OCI-LY1 (cell line): ENCODE measurements around the gene PRTG.
"Not testable (repeated sequence)": the region's sequence is repeated elsewhere in the genome, so short reads cannot be mapped to it uniquely, and the experiment has no call there.

ENCODE experiments used
- H2AFZ ChIP-seq: fragments of 200-600 bp; sonication (generic), shearing (Covaris generic); 2 replicates; pipeline ENCODE4 v1.6.0; 2014; ENCODE audit warnings: antibody characterized with exemption, mild to moderate bottlenecking, low read length
- H3F3A ChIP-seq: fragments of 200-600 bp; sonication (generic), shearing (Covaris generic); 2 replicates; pipeline ENCODE4 v1.6.0; 2014; ENCODE audit warnings: mild to moderate bottlenecking, antibody characterized with exemption, low read length, moderate library complexity; ENCODE audit not compliant: insufficient read depth
- H3K27ac ChIP-seq: fragments of 200-600 bp; sonication (generic); 2 replicates; pipeline ENCODE4 v1.5.1; 2014; ENCODE audit warnings: low read length, mixed run types, mild to moderate bottlenecking, low read depth; ENCODE audit not compliant: poor library complexity, severe bottlenecking
- H3K27me3 ChIP-seq: fragments of 200-600 bp; sonication (generic); 2 replicates; pipeline ENCODE4 v1.6.0; 2014; ENCODE audit warnings: antibody characterized with exemption, mild to moderate bottlenecking, low read length, moderate library complexity; ENCODE audit not compliant: insufficient read depth
- H3K36me3 ChIP-seq: fragments of 200-600 bp; sonication (generic); 2 replicates; pipeline ENCODE4 v1.6.1; 2014; ENCODE audit warnings: mild to moderate bottlenecking, antibody characterized with exemption, low read length, moderate library complexity, mixed read lengths; ENCODE audit not compliant: insufficient read depth
- H3K4me1 ChIP-seq: fragments of 200-600 bp; sonication (generic); 2 replicates; pipeline ENCODE4 v1.5.1; 2014; ENCODE audit warnings: mild to moderate bottlenecking, low read length, moderate library complexity; ENCODE audit not compliant: insufficient read depth, severe bottlenecking
- H3K4me2 ChIP-seq: fragments of 200-600 bp; sonication (generic), shearing (Covaris generic); 2 replicates; pipeline ENCODE4 v1.6.1; 2014; ENCODE audit warnings: low read length
- H3K4me3 ChIP-seq: fragments of 200-600 bp; sonication (generic); 2 replicates; pipeline ENCODE4 v1.5.1; 2014; ENCODE audit warnings: low read length, low read depth, mild to moderate bottlenecking, mixed read lengths; ENCODE audit not compliant: poor library complexity, severe bottlenecking
- H3K79me2 ChIP-seq: fragments of 200-600 bp; shearing (Covaris generic); 2 replicates; pipeline ENCODE4 v1.6.1; 2016; ENCODE audit warnings: mixed run types, low read length, mixed read lengths; ENCODE audit not compliant: insufficient read depth
- H3K9ac ChIP-seq: fragments of 200-600 bp; sonication (generic), shearing (Covaris generic); 2 replicates; pipeline ENCODE4 v1.6.1; 2014; ENCODE audit warnings: mild to moderate bottlenecking, low read length, mixed read lengths
- H3K9me2 ChIP-seq: fragments of 200-600 bp; sonication (generic), shearing (Covaris generic); 2 replicates; pipeline ENCODE4 v1.6.1; 2014; ENCODE audit warnings: low read depth, mild to moderate bottlenecking, low read length, mixed read lengths
- H3K9me3 ChIP-seq: fragments of 200-600 bp; shearing (Covaris generic); 2 replicates; pipeline ENCODE4 v1.6.1; 2014; ENCODE audit warnings: low read length, mixed read lengths
- H4K20me1 ChIP-seq: fragments of 200-600 bp; sonication (generic), shearing (Covaris generic); 2 replicates; pipeline ENCODE4 v1.6.0; 2016; ENCODE audit warnings: mild to moderate bottlenecking, low read length; ENCODE audit not compliant: insufficient read depth
- CTCF ChIP-seq: fragments of 200-600 bp; sonication (generic), shearing (Covaris generic); IDR thresholded peaks from 2 replicates; pipeline ENCODE4 v1.5.1; 2017; ENCODE audit warnings: mild to moderate bottlenecking, antibody characterized with exemption, low read length, moderate library complexity, mixed read lengths
- EZH2 ChIP-seq: fragments of 200-600 bp; sonication (generic), shearing (Covaris generic); IDR thresholded peaks from 2 replicates; pipeline ENCODE4 v1.8.0; 2017; ENCODE audit warnings: borderline replicate concordance, mixed run types, mild to moderate bottlenecking, antibody characterized with exemption, low read length, moderate library complexity, mixed read lengths

The PRTG gene

GRCh38 chr15:55734641-55735040 lies 8.3 kb downstream of the PRTG start:
- H4K20me1 ChIP-seq, result no peaks in the 10 kb centered on the region
- no peak overlapping the region for H3K9ac ChIP-seq
- H2AFZ ChIP-seq, result no peak overlapping the region
- H3K9me3 ChIP-seq, result no peaks in the 10 kb centered on the region
- no peak overlapping the region for H3K27ac ChIP-seq
- H3K4me1 ChIP-seq, result no peaks in the 10 kb centered on the region
- no peak overlapping the region for H3K4me2 ChIP-seq
- no peaks in the 10 kb centered on the region for H3F3A ChIP-seq
- no peaks in the 10 kb centered on the region for H3K79me2 ChIP-seq
- H3K9me2 ChIP-seq, result no peaks in the 10 kb centered on the region
- H3K4me3 ChIP-seq, result no peak overlapping the region
- TF ChIP-seq EZH2, result no peak
- TF ChIP-seq CTCF, result no peak
- no peaks in the 10 kb centered on the region for H3K36me3 ChIP-seq
- no peaks in the 10 kb centered on the region for H3K27me3 ChIP-seq

- not testable (repeated sequence) for H3K79me2 ChIP-seq, H2AFZ ChIP-seq, H3K4me3 ChIP-seq, H3K4me2 ChIP-seq, H3K9me3 ChIP-seq, H4K20me1 ChIP-seq, H3F3A ChIP-seq, H3K9me2 ChIP-seq, H3K9ac ChIP-seq, H3K27me3 ChIP-seq, H3K4me1 ChIP-seq, H3K36me3 ChIP-seq, H3K27ac ChIP-seq
Measured at GRCh38 chr15:55733461-55733860, 9.5 kb downstream of the PRTG start.

- H2AFZ ChIP-seq, result no peak overlapping the region
- TF ChIP-seq EZH2, result no peak
- TF ChIP-seq CTCF, result no peak
- no peaks in the 10 kb centered on the region for H3K9me3 ChIP-seq
- H3K9me2 ChIP-seq, result no peaks in the 10 kb centered on the region
- H3K27me3 ChIP-seq, result no peaks in the 10 kb centered on the region
- H3K36me3 ChIP-seq, result no peaks in the 10 kb centered on the region
- H4K20me1 ChIP-seq, result no peaks in the 10 kb centered on the region
- no peak overlapping the region for H3K4me3 ChIP-seq
- peaks cover 7% of the 10 kb centered on the region for H3K4me1 ChIP-seq
- H3K9ac ChIP-seq, result no peak overlapping the region
- H3K27ac ChIP-seq, result no peak overlapping the region
- no peaks in the 10 kb centered on the region for H3F3A ChIP-seq
- H3K4me2 ChIP-seq, result no peak overlapping the region
- no peaks in the 10 kb centered on the region for H3K79me2 ChIP-seq
Measured at GRCh38 chr15:55721554-55722185, 21.3 kb downstream of the PRTG start.

GRCh38 chr15:55715355-55716076 lies 27.4 kb downstream of the PRTG start:
- H2AFZ ChIP-seq, result no peak overlapping the region
- no peaks in the 10 kb centered on the region for H3K9me3 ChIP-seq
- no peaks in the 10 kb centered on the region for H3K9me2 ChIP-seq
- H3K36me3 ChIP-seq, result no peaks in the 10 kb centered on the region
- H4K20me1 ChIP-seq, result no peaks in the 10 kb centered on the region
- no peaks in the 10 kb centered on the region for H3K27me3 ChIP-seq
- no peak overlapping the region for H3K4me2 ChIP-seq
- H3F3A ChIP-seq, result no peaks in the 10 kb centered on the region
- H3K4me1 ChIP-seq, result peaks cover 7% of the 10 kb centered on the region
- H3K9ac ChIP-seq, result no peak overlapping the region
- H3K27ac ChIP-seq, result no peak overlapping the region
- no peaks in the 10 kb centered on the region for H3K79me2 ChIP-seq
- TF ChIP-seq CTCF, result no peak
- no peak for TF ChIP-seq EZH2
- H3K4me3 ChIP-seq, result no peak overlapping the region
